Ovary (tissue), 3 donors: Measurements from ENCODE around the gene PLB1.

Experiments used
- POLR2A ChIP-seq: fragments of 450-650 bp; IDR thresholded peaks from one replicate; pipeline ENCODE4 v1.6.1; 2017; ENCODE audit warnings: antibody characterized with exemption, mild to moderate bottlenecking, moderate library complexity
- TF ChIP-seq, protein P1 (sequence below), 3 donors: fragments of 450-650 bp in 2 of 3; fragments of 200-600 bp in 1 of 3; IDR thresholded peaks; one replicate each; pipeline versions ENCODE4 v1.5.1 to v1.8.0; 2016 to 2022; ENCODE audit warnings: antibody characterized with exemption in 3 of 3, mild to moderate bottlenecking in 1 of 3
- donor health status: DM: no; HTN: no; CAD: no.

DNA sequence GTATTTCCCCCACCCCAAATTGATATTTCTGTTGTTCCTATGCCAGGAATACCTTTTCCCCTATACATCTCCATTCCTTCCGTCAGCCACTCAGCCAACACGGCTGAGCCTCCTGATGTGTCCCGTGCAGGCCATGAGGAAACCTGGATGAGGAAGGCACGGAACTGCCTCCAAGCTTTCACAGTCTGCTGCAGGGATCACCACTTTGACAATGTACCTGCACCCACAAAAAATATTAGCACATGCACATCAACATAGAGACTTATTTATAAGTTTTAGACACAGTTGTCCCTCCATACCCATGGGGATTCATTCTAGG lies 154.4 kb downstream of the PLB1 start:
- TF ChIP-seq POLR2A, result no peak
- TF ChIP-seq, protein P1, sequence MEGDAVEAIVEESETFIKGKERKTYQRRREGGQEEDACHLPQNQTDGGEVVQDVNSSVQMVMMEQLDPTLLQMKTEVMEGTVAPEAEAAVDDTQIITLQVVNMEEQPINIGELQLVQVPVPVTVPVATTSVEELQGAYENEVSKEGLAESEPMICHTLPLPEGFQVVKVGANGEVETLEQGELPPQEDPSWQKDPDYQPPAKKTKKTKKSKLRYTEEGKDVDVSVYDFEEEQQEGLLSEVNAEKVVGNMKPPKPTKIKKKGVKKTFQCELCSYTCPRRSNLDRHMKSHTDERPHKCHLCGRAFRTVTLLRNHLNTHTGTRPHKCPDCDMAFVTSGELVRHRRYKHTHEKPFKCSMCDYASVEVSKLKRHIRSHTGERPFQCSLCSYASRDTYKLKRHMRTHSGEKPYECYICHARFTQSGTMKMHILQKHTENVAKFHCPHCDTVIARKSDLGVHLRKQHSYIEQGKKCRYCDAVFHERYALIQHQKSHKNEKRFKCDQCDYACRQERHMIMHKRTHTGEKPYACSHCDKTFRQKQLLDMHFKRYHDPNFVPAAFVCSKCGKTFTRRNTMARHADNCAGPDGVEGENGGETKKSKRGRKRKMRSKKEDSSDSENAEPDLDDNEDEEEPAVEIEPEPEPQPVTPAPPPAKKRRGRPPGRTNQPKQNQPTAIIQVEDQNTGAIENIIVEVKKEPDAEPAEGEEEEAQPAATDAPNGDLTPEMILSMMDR (IDR thresholded peaks at IDR 0.05), result no peak
